SK-N-SH treated with all-trans-retinoic acid at 6 μM for 48 hours (cell line): ENCODE measurements around the gene AMOTL1.
A peak's percentile ranks its signal among the peaks of the same experiment; 100 is the strongest.

Experiments used
- ATAC-seq: fragments of 200-7000 bp; cut with Tn5 transposase; 3 replicates; pipeline ENCODE4 v1.9.1; 2020; ENCODE audit warnings: mild to moderate bottlenecking, moderate library complexity
- ARNTL ChIP-seq: fragments of 450-650 bp; formaldehyde crosslinking; IDR thresholded peaks from 2 replicates; pipeline ENCODE4 v1.5.0; 2020; ENCODE audit warnings: low read depth, mild to moderate bottlenecking, moderate library complexity, borderline replicate concordance
- BACH2 ChIP-seq: fragments of 250-450 bp; sonication (Bioruptor Pico); IDR thresholded peaks from 2 replicates; pipeline ENCODE4 v1.9.0; 2021; ENCODE audit warnings: mild to moderate bottlenecking, borderline replicate concordance
- CREB5 ChIP-seq: fragments of 250-450 bp; sonication (Bioruptor Pico); IDR thresholded peaks from 2 replicates; pipeline ENCODE4 v1.5.1; 2020; ENCODE audit warnings: low read depth, mild to moderate bottlenecking, moderate library complexity
- CSRNP3 ChIP-seq: fragments of 250-450 bp; sonication (Bioruptor Pico); IDR thresholded peaks from 2 replicates; pipeline ENCODE4 v1.5.1; 2021; ENCODE audit warnings: mild to moderate bottlenecking, moderate library complexity
- ESRRG ChIP-seq: fragments of 250-450 bp; sonication (Bioruptor Pico); IDR thresholded peaks from 2 replicates; pipeline ENCODE4 v1.6.1; 2021; ENCODE audit warnings: mild to moderate bottlenecking
- GLIS3 ChIP-seq: fragments of 250-450 bp; sonication (Bioruptor Pico); IDR thresholded peaks from 2 replicates; pipeline ENCODE4 v1.5.0; 2020; ENCODE audit warnings: mild to moderate bottlenecking, moderate library complexity
- ISL1 ChIP-seq: fragments of 250-450 bp; sonication (Bioruptor Pico); IDR thresholded peaks from 2 replicates; pipeline ENCODE4 v2.1.2; 2022; ENCODE audit warnings: mild to moderate bottlenecking, moderate library complexity
- OSR1 ChIP-seq: fragments of 250-450 bp; sonication (Bioruptor Pico); IDR thresholded peaks from 2 replicates; pipeline ENCODE4 v1.8.0; 2022; ENCODE audit warnings: moderate library complexity, mild to moderate bottlenecking, inconsistent platforms
- PATZ1 ChIP-seq: fragments of 250-450 bp; sonication (Bioruptor Pico); IDR thresholded peaks from 2 replicates; pipeline ENCODE4 v1.8.0; 2020; ENCODE audit warnings: mild to moderate bottlenecking, moderate library complexity, borderline replicate concordance
- POU6F1 ChIP-seq: fragments of 250-450 bp; sonication (Bioruptor Pico); IDR thresholded peaks from 2 replicates; pipeline ENCODE4 v1.8.0; 2021; ENCODE audit warnings: low read depth, mild to moderate bottlenecking, moderate library complexity, borderline replicate concordance
- PPARA ChIP-seq: fragments of 250-450 bp; sonication (Bioruptor Pico); IDR thresholded peaks from 2 replicates; pipeline ENCODE4 v1.5.0; 2020; ENCODE audit warnings: mild to moderate bottlenecking, borderline replicate concordance
- RARB ChIP-seq: fragments of 250-450 bp; sonication (Bioruptor Pico); IDR thresholded peaks from 2 replicates; pipeline ENCODE4 v1.8.0; 2021; ENCODE audit warnings: mild to moderate bottlenecking, moderate library complexity
- SNAI2 ChIP-seq: fragments of 250-450 bp; sonication (Bioruptor Pico); IDR thresholded peaks from 2 replicates; pipeline ENCODE4 v1.5.0; 2020; ENCODE audit warnings: mild to moderate bottlenecking, moderate library complexity
- TCF4 ChIP-seq: fragments of 250-450 bp; sonication (Bioruptor Pico); IDR thresholded peaks from 2 replicates; pipeline ENCODE4 v1.8.0; 2021; ENCODE audit warnings: mild to moderate bottlenecking, moderate library complexity, borderline replicate concordance
- TOX ChIP-seq: fragments of 250-450 bp; sonication (Bioruptor Pico); IDR thresholded peaks from 2 replicates; pipeline ENCODE4 v1.8.0; 2021; ENCODE audit warnings: mild to moderate bottlenecking, moderate library complexity, borderline replicate concordance
- TSHZ2 ChIP-seq: fragments of 250-450 bp; sonication (Bioruptor Pico); IDR thresholded peaks from 2 replicates; pipeline ENCODE4 v1.5.0; 2020; ENCODE audit warnings: mild to moderate bottlenecking, moderate library complexity
- ZC3H10 ChIP-seq: fragments of 250-450 bp; sonication (Bioruptor Pico); IDR thresholded peaks from 2 replicates; pipeline ENCODE4 v1.5.1; 2021; ENCODE audit warnings: mild to moderate bottlenecking, moderate library complexity
- ZFP3 ChIP-seq: fragments of 250-450 bp; sonication (Bioruptor Pico); IDR thresholded peaks from 2 replicates; pipeline ENCODE4 v1.5.0; 2020; ENCODE audit warnings: mild to moderate bottlenecking, moderate library complexity
- ZFP30 ChIP-seq: fragments of 450-650 bp; formaldehyde crosslinking; IDR thresholded peaks from 2 replicates; pipeline ENCODE4 v1.5.0; 2022; ENCODE audit warnings: mild to moderate bottlenecking, moderate library complexity
- ZNF565 ChIP-seq: fragments of 450-650 bp; formaldehyde crosslinking; conservative IDR thresholded peaks from 2 replicates; pipeline ENCODE4 v1.5.0; 2020; ENCODE audit warnings: low read depth, mild to moderate bottlenecking, moderate library complexity
- ZNF70 ChIP-seq: fragments of 450-650 bp; formaldehyde crosslinking; IDR thresholded peaks from 2 replicates; pipeline ENCODE4 v1.5.0; 2020; ENCODE audit warnings: mild to moderate bottlenecking, moderate library complexity
- ZNF8 ChIP-seq: fragments of 450-650 bp; formaldehyde crosslinking; IDR thresholded peaks from 2 replicates; pipeline ENCODE4 v1.5.0; 2020; ENCODE audit warnings: mild to moderate bottlenecking, moderate library complexity

AMOTL1 gene

GRCh38 chr11:94787801-94788200, 19.6 kb downstream of the AMOTL1 start:
- ATAC-seq, result no peak
- TF ChIP-seq ISL1, result no peak
- TF ChIP-seq ZNF8, result no peak
- no peak for TF ChIP-seq OSR1
- no peak for TF ChIP-seq GLIS3 (CRISPR knock-in tag)
- no peak for TF ChIP-seq ZNF70
- no peak for TF ChIP-seq CREB5
- no peak for TF ChIP-seq TOX
- no peak for TF ChIP-seq TCF4
- no peak for TF ChIP-seq BACH2 (CRISPR knock-in tag)
- no peak for TF ChIP-seq TSHZ2
- no peak for TF ChIP-seq SNAI2 (CRISPR knock-in tag)
- no peak for TF ChIP-seq ZFP3
- no peak for TF ChIP-seq RARB (CRISPR knock-in tag)
- no peak for TF ChIP-seq PATZ1 (CRISPR knock-in tag)
- no peak for TF ChIP-seq ZC3H10 (CRISPR knock-in tag)

- TF ChIP-seq ZNF565 (CRISPR knock-in tag), result no peak
- no peak for TF ChIP-seq ARNTL (CRISPR knock-in tag)
- no peak for TF ChIP-seq BACH2 (CRISPR knock-in tag)
- TF ChIP-seq POU6F1 (CRISPR knock-in tag), result no peak
- TF ChIP-seq OSR1, result no peak
- no peak for TF ChIP-seq RARB (CRISPR knock-in tag)
- no peak for TF ChIP-seq TOX
- no peak for TF ChIP-seq CSRNP3 (CRISPR knock-in tag)
- no peak for TF ChIP-seq ZNF8
- no peak for TF ChIP-seq ZC3H10 (CRISPR knock-in tag)
- TF ChIP-seq GLIS3 (CRISPR knock-in tag), result no peak
- no peak for TF ChIP-seq TSHZ2
- no peak for TF ChIP-seq PPARA
- no peak for TF ChIP-seq PATZ1 (CRISPR knock-in tag)
- no peak for TF ChIP-seq CREB5
- TF ChIP-seq ESRRG (CRISPR knock-in tag), result no peak
- no peak for TF ChIP-seq TCF4
- TF ChIP-seq ISL1, result no peak
- no peak for TF ChIP-seq ZFP30 (CRISPR knock-in tag)
- no peak for TF ChIP-seq ZNF70
These were observed 20.2 kb downstream of the AMOTL1 start for GRCh38 chr11:94788396-94788795.

More at GRCh38 chr11:94788396-94788795, 20.2 kb downstream of the AMOTL1 start:
- 0 out of 3 replicates have a peak, but pooled peaks have one; percentile 30 for ATAC-seq
